ENCODE measurements around the gene ACOX3.

DNA sequence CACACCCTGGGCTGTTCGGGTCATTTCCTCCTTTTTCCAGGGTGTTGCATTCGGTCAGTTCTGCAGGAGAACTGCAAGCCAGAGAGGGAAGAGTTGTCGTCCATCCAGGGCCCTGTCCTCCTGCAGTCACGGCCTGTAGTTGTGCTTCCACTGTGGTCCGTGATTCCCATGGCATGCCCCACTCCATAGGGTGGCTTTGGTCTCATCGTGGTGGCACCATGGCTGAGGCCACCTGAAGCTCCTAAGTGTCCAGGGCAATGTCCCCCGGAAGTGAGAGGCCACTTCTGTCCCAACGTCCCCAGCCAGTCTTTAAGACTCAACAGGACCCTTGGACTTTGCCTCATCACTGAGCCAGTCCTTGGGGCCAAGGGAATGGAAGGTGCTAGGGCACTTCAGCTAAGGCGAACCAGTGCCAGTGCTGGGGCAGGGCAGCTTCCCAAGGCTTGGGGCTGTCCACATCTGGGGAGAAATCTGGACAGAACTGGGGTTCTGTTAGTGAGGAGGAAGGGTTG is 87.3 kb downstream of the ACOX3 start:
- TF ChIP-seq POLR2A (IDR thresholded peaks at IDR 0.05; ENCODE audit: low read length) (no peak), GATA1 (IDR thresholded peaks at IDR 0.05; ENCODE audit: low read depth, low read length) (no peak)

Data from erythroblast (primary cell).